ENCODE results near the gene PTPN7.

Gene PTPN7

DNA sequence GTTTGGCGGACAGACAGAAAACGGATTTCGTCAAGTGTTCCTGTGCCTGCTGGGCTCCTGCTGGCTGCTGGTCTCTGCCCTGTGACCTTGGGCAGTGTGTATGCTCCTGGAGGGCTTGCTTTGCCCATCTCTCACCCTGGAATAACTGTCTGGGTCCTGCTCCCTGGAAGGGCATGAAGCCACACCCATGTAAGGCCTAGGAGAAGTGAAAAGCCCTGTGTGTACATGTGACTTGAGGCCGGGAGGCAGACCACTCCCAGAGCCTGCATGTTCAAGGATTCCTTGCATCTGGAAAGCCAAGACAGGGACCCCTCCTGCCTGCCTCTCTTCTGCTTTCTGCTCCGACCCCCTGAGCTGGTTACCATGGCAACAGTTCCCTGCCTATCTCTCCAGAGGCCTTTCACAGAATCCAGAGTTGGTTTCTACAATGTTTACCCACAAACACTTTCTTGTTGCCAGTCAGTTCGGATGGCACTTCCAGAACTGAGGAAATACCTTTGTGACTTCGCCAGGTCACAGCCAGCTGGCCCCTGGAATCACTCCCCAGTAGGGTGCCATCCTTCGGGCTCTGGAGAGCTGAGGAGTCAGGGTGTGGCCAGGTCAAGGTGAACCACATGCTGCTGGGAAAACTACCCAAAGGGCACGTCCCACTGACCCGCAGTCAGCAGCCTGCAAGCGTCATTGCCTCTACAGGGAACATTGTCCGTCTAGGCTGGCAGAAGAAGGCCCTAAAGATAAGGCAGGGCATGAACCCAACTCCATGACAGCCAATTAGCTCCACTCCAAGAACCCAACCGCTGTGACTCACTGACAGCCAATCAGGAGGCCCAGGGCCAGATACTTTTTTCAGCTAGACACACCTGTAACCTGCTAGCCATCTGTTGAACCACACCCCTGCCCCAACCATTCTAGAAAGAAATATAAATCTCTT lies 52.3 kb downstream of the PTPN7 start:
- no peak for TF ChIP-seq YY1 (IDR thresholded peaks at IDR 0.05; ENCODE audit: insufficient read depth, insufficient read length)
- TF ChIP-seq SUZ12 (IDR thresholded peaks at IDR 0.05; ENCODE audit: extremely low read depth, insufficient read depth, insufficient read length): no peak
- no peak for TF ChIP-seq ZNF274 (IDR thresholded peaks at IDR 0.05; ENCODE audit: low read depth, low read length)
- Histone ChIP-seq H3K4me1 (ENCODE audit: insufficient read depth, insufficient read length) (peaks cover 34% of the 10 kb centered on the region), H3K9me3 (ENCODE audit: insufficient read depth, low read length) (no peaks in the 10 kb centered on the region), H3K36me3 (ENCODE audit: insufficient read depth, insufficient read length, low read length) (no peaks in the 10 kb centered on the region), H3K4me3 (ENCODE audit: insufficient read length, low read depth) (no peak overlapping the region), H3K9ac (ENCODE audit: insufficient read length, low read depth) (no peak overlapping the region), H3K27me3 (ENCODE audit: insufficient read depth, insufficient read length) (no peaks in the 10 kb centered on the region)
- DNase-seq (ENCODE audit: low read depth, low spot score): no peak

DNA sequence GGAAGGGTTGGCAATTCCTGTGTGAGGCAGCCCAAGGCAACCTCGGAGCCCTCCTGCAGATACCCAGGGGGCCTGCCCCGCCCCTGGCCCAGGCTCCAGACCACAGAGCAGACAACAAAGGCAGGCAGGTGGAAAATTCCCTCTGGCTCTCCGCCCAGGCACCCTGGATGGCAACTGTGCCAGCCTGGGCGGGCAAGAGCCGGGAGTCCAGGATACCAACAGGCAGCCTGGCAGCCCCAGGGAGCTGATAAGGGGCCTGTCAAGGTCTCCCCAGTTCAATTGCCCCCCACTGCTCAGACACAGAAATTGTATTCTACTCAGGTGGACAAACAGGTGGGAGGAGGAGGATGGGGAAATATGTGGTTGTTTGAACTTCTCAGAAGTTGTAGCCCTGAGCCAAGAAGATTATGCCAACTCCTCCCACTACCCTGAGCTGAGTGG lies 53.1 kb downstream of the PTPN7 start:
- no peak for TF ChIP-seq SUZ12 (IDR thresholded peaks at IDR 0.05; ENCODE audit: extremely low read depth, insufficient read depth, insufficient read length)
- no peak for TF ChIP-seq YY1 (IDR thresholded peaks at IDR 0.05; ENCODE audit: insufficient read depth, insufficient read length)
- no peak for TF ChIP-seq ZNF274 (IDR thresholded peaks at IDR 0.05; ENCODE audit: low read depth, low read length)
- Histone ChIP-seq H3K4me3 (ENCODE audit: insufficient read length, low read depth) (no peak overlapping the region), H3K4me1 (ENCODE audit: insufficient read depth, insufficient read length) (peaks cover 30% of the 10 kb centered on the region)

DNA sequence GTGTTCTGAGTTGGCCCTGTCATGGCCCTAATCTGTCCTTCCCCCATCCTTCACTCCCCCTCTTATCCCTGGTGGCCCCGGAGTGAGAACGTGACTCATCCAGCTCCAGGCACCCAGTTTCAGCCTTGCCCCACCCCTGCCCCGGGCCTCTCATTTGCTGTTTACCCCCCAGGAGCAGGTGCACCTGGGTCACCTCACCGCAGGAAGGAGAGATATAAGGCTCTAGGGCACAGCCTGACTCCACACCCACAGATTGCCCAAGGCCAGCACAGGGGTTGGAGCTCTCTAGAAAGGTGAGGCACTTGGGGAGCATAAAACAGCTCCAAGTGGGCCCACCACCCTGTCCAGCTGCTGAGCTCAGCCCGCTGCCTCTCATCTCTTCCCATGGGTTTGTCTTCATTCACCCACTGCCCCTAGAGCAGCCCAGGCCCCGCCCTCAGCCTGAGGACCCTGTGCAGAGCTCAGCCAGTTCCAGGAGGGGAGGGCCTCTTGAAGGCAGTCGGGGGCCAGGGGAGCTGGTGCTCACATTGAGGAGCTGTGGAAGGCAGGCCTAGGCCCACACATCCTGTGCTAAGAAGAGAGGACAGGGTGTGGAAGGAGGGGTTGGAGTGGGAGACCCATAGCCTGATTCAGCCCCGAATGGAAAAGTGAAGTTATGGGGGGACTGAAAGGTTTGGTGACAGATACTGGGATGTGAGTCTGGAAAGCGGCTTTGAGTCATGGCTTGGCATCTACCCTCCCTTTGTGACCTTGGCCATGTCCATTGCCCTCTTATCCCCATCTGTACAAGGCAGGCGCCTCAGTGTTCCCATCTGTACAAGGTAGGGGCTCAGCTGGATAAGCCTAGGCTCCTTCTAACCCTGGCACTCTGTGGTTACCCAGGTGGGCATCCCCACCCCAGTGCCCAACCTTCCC lies 53.8 kb downstream of the PTPN7 start:
- TF ChIP-seq ZNF274 (IDR thresholded peaks at IDR 0.05; ENCODE audit: low read depth, low read length) (no peak), YY1 (IDR thresholded peaks at IDR 0.05; ENCODE audit: insufficient read depth, insufficient read length) (no peak), SUZ12 (IDR thresholded peaks at IDR 0.05; ENCODE audit: extremely low read depth, insufficient read depth, insufficient read length) (no peak)
- H3K4me1 ChIP-seq (ENCODE audit: insufficient read depth, insufficient read length): peaks cover 30% of the 10 kb centered on the region

More for the DNA sequence above, 53.1 kb downstream of the PTPN7 start:
- Histone ChIP-seq H3K9me3 (ENCODE audit: insufficient read depth, low read length) (no peaks in the 10 kb centered on the region), H3K36me3 (ENCODE audit: insufficient read depth, insufficient read length, low read length) (no peaks in the 10 kb centered on the region), H3K27me3 (ENCODE audit: insufficient read depth, insufficient read length) (no peaks in the 10 kb centered on the region), H3K9ac (ENCODE audit: insufficient read length, low read depth) (no peak overlapping the region)
- DNase-seq (ENCODE audit: low read depth, low spot score): no peak

DNA sequence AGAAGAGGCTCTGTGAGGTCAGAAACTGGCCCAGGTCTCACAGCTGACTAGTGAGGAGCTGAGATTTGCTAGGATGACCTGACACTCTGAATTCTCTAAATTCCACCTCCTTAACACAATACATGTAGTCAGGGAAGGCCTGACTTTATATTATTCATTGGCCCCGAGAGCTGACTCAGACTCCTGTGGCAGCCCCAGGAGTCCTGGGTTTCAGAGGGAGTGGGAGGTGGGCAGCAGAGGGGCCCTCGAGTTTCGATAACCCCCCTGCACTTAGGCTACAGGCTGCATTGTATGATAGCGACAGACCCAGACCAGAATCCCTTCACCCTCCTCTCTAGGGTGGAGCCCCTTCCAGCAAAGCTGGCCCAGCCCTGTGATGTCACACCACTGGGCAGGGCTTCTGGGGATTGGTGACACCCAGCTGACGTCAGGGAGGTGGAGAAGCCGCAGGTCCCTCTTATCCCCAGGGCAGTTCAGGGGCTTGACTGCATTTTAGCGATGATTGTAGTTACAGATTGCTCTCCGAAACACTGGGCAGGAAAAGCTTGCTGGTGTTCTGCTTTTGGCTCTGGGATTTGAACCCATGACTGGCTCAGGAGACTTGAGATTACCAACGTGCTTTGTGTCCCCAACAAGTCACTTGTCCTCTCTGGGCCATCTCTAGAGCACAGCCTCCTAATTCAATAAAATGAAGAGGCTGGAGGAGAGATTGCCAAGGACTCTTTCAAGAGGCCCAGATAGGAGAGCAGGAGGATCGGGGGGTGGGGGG lies 54.6 kb downstream of the PTPN7 start:
- peak; percentile 81 for DNase-seq (ENCODE audit: low read depth, low spot score)
- no peaks in the 10 kb centered on the region for H3K36me3 ChIP-seq (ENCODE audit: insufficient read depth, insufficient read length, low read length)
- no peaks in the 10 kb centered on the region for H3K27me3 ChIP-seq (ENCODE audit: insufficient read depth, insufficient read length)
- peaks cover 27% of the 10 kb centered on the region for H3K4me1 ChIP-seq (ENCODE audit: insufficient read depth, insufficient read length)
- no peak overlapping the region for H3K4me3 ChIP-seq (ENCODE audit: insufficient read length, low read depth)
- no peaks in the 10 kb centered on the region for H3K9me3 ChIP-seq (ENCODE audit: insufficient read depth, low read length)
- H3K9ac ChIP-seq (ENCODE audit: insufficient read length, low read depth): peak overlapping the region; percentile 63
- TF ChIP-seq ZNF274 (IDR thresholded peaks at IDR 0.05; ENCODE audit: low read depth, low read length) (no peak), SUZ12 (IDR thresholded peaks at IDR 0.05; ENCODE audit: extremely low read depth, insufficient read depth, insufficient read length) (no peak)

More for the DNA sequence above, 53.8 kb downstream of the PTPN7 start:
- no peaks in the 10 kb centered on the region for H3K9me3 ChIP-seq (ENCODE audit: insufficient read depth, low read length)
- peak overlapping the region; percentile 63 for H3K9ac ChIP-seq (ENCODE audit: insufficient read length, low read depth)
- no peak overlapping the region for H3K4me3 ChIP-seq (ENCODE audit: insufficient read length, low read depth)
- H3K27me3 ChIP-seq (ENCODE audit: insufficient read depth, insufficient read length): no peaks in the 10 kb centered on the region
- no peak for DNase-seq (ENCODE audit: low read depth, low spot score)
- H3K36me3 ChIP-seq (ENCODE audit: insufficient read depth, insufficient read length, low read length): no peaks in the 10 kb centered on the region

DNA sequence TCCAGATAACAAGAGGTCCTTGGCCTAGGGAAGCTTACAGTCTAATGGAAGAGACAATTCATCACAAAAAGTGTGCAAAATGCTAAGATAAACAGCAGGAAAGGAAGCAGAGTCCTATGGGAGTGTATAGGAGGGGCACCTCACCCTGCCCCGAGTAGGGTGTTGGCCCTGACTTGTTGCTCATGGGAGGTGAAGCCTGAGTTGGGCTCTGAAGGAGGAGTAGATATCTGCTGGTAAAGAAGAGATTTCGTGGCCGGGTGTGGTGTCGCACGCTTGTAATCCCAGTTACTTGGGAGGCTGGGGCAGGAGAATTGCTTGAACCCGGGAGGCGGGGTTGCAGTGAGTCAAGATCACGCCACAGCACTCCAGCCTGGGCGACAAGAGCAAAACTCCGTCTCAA lies 56.3 kb downstream of the PTPN7 start:
- no peak overlapping the region for H3K9ac ChIP-seq (ENCODE audit: insufficient read length, low read depth)
- H3K4me1 ChIP-seq (ENCODE audit: insufficient read depth, insufficient read length): peaks cover 24% of the 10 kb centered on the region
- H3K9me3 ChIP-seq (ENCODE audit: insufficient read depth, low read length): no peaks in the 10 kb centered on the region
- TF ChIP-seq YY1 (IDR thresholded peaks at IDR 0.05; ENCODE audit: insufficient read depth, insufficient read length) (no peak), SUZ12 (IDR thresholded peaks at IDR 0.05; ENCODE audit: extremely low read depth, insufficient read depth, insufficient read length) (no peak), ZNF274 (IDR thresholded peaks at IDR 0.05; ENCODE audit: low read depth, low read length) (no peak)
- DNase-seq (ENCODE audit: low read depth, low spot score): no peak
- no peaks in the 10 kb centered on the region for H3K36me3 ChIP-seq (ENCODE audit: insufficient read depth, insufficient read length, low read length)
- H3K27me3 ChIP-seq (ENCODE audit: insufficient read depth, insufficient read length): no peaks in the 10 kb centered on the region
- H3K4me3 ChIP-seq (ENCODE audit: insufficient read length, low read depth): no peak overlapping the region

DNA sequence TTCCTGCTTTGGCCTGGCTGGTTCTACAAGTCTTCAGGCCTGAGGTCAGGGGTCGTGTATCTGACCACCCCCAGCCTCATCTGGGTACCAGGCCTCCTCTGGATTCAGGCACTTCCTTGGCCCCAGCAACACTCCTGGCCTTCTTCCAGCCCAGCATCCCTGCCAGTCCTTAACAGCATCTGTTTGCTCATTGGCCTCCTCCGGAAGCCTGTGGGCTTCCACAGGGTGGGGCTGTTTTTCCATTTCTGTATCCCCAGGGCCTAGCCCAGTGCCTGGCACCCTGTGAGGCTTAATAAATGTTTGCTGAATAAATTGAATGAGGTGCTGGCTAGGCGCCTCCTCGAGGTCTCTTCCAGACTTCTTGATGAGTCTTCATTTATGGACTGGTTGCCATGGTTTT lies 59.2 kb downstream of the PTPN7 start:
- TF ChIP-seq ZNF274 (IDR thresholded peaks at IDR 0.05; ENCODE audit: low read depth, low read length): no peak
- no peak for TF ChIP-seq SUZ12 (IDR thresholded peaks at IDR 0.05; ENCODE audit: extremely low read depth, insufficient read depth, insufficient read length)
- TF ChIP-seq YY1 (IDR thresholded peaks at IDR 0.05; ENCODE audit: insufficient read depth, insufficient read length): no peak
- Histone ChIP-seq H3K36me3 (ENCODE audit: insufficient read depth, insufficient read length, low read length) (no peaks in the 10 kb centered on the region), H3K27me3 (ENCODE audit: insufficient read depth, insufficient read length) (no peaks in the 10 kb centered on the region), H3K4me1 (ENCODE audit: insufficient read depth, insufficient read length) (peaks cover 5% of the 10 kb centered on the region), H3K9me3 (ENCODE audit: insufficient read depth, low read length) (no peaks in the 10 kb centered on the region), H3K9ac (ENCODE audit: insufficient read length, low read depth) (no peak overlapping the region), H3K4me3 (ENCODE audit: insufficient read length, low read depth) (no peak overlapping the region)
- DNase-seq (ENCODE audit: low read depth, low spot score): no peak

Data from NT2/D1 (cell line).